ENCODE data around the gene SPEF1. TPM values are rescaled to one million over a fixed set of nuclear protein-coding genes. Genes with fewer than 3 reads are reported as not detected.

SPEF1 gene
- total RNA-seq, 1 experiment from 2014 or later, result 0.24 TPM

- Mint-ChIP-seq H3K27me3 (ENCODE audit: low read depth) (peaks cover 7% of the 10 kb centered on the region; the same call in 1 of the 2 replicates), H3K9me3 (no peaks in the 10 kb centered on the region), H3K27ac (no peak overlapping the region), H3K4me3 (no peak overlapping the region; a peak in 1 of 5 replicates), H3K36me3 (ENCODE audit: insufficient read depth in 1 of 3, low read depth in 3 of 3) (peaks cover 30 to 51% (median 46%) of the 10 kb centered on the region in 3 experiments), H3K4me1 (peaks cover 42 to 54% of the 10 kb centered on the region in 2 experiments)
- Histone ChIP-seq H3K14ac (ENCODE audit: insufficient read depth, low read length) (no peak overlapping the region), H2AFZ (ENCODE audit: low read length) (no peak overlapping the region), H3K9me3 (ENCODE audit: control insufficient read depth, low read depth, low read length) (no peaks in the 10 kb centered on the region), H3K4ac (ENCODE audit: low read depth, low read length) (no peak overlapping the region), H3K18ac (ENCODE audit: insufficient read length, low read depth, low read length) (no peak overlapping the region), H4K8ac (replicated peaks; ENCODE audit: insufficient read length, low read depth, low read length) (no peak overlapping the region), H3K27me3 (ENCODE audit: insufficient read depth, low read length) (no peaks in the 10 kb centered on the region), H2BK20ac (ENCODE audit: low read depth, low read length, poor library complexity, severe bottlenecking) (no peak overlapping the region), H2BK5ac (ENCODE audit: insufficient read length, low read length) (no peak overlapping the region), H2BK120ac (ENCODE audit: low read depth, low read length, poor library complexity, severe bottlenecking) (no peak overlapping the region), H3K79me2 (ENCODE audit: insufficient read depth, low read length) (no peaks in the 10 kb centered on the region), H3K4me1 (ENCODE audit: insufficient read depth, low read length) (no peaks in the 10 kb centered on the region; the same call in 1 of the 2 replicates), H2BK15ac (ENCODE audit: low read depth, low read length) (no peak overlapping the region), H4K5ac (ENCODE audit: insufficient read length, low read depth, low read length) (no peak overlapping the region), H3K27ac (ENCODE audit: insufficient read length, low read depth, low read length) (no peak overlapping the region), H4K20me1 (ENCODE audit: control insufficient read depth, insufficient read depth, insufficient read length) (no peaks in the 10 kb centered on the region), H3T11ph (ENCODE audit: low read length) (no peak overlapping the region), H3K56ac (ENCODE audit: insufficient read length, low read depth, low read length) (no peak overlapping the region), H3K79me1 (ENCODE audit: insufficient read depth, low read depth, low read length, poor library complexity, severe bottlenecking) (no peaks in the 10 kb centered on the region), H4K91ac (ENCODE audit: insufficient read length, low read depth, low read length) (no peak overlapping the region), H3K23ac (ENCODE audit: insufficient read length, low read depth, low read length) (no peak overlapping the region), H2AK5ac (ENCODE audit: insufficient read length, low read length) (no peak overlapping the region), H3K23me2 (ENCODE audit: insufficient read length, low read depth, low read length, poor library complexity, severe bottlenecking) (peaks cover 14% of the 10 kb centered on the region), H2BK12ac (ENCODE audit: insufficient read length, low read depth, low read length) (no peak overlapping the region), H3K9ac (ENCODE audit: extremely low read depth, insufficient read length, low read length) (no peak overlapping the region), H3K4me2 (ENCODE audit: insufficient read depth, insufficient read length, low read length) (no peak overlapping the region)
- WGBS (ENCODE audit: extremely low coverage, insufficient read length, low lambda C conversion rate), result no CpG with 5 or more reads among the region's 8 CpGs
- no peak for TF ChIP-seq CTCF (conservative IDR thresholded peaks at IDR 0.05)
- DNase-seq, result no peak
Measured at GRCh38 chr20:3800878-3801260, 19.6 kb upstream of the SPEF1 start.

Data from H9 (cell line).